Measurements from ENCODE around the gene FBXO5. TPM values are rescaled to one million over a fixed set of nuclear protein-coding genes. Genes with fewer than 3 reads are reported as not detected.

FBXO5 gene
- polyA plus RNA-seq, 1 donor (not counting 4 experiments of a cell fraction or from before 2014, with no cell fraction given) = 9.0 TPM

GRCh38 chr6:152932865-152933264 lies 50.0 kb downstream of the FBXO5 start:
- Histone ChIP-seq H3K9me1 (ENCODE audit: control insufficient read depth, extremely low read depth, insufficient read depth, low read length) (no peaks in the 10 kb centered on the region), H2AFZ (ENCODE audit: control insufficient read depth, low read length) (no peak overlapping the region), H3K27ac (ENCODE audit: control insufficient read depth, insufficient read depth, low read length) (no peak overlapping the region), H3K9me3 (ENCODE audit: control insufficient read depth, low read depth, low read length) (no peaks in the 10 kb centered on the region), H3K36me3 (ENCODE audit: control insufficient read depth in 2 of 2, extremely low read depth in 1 of 2, insufficient read depth in 2 of 2, low read length in 2 of 2) (no peaks in the 10 kb centered on the region), H3K4me3 (ENCODE audit: control insufficient read depth in 2 of 3, extremely low read depth in 1 of 3, insufficient read depth in 2 of 3, low read depth in 1 of 3, low read length in 3 of 3) (no peak overlapping the region), H3K9ac (ENCODE audit: control insufficient read depth, extremely low read depth, insufficient read depth, low read length) (no peak overlapping the region), H3K4me1 (ENCODE audit: control insufficient read depth, extremely low read depth, insufficient read depth, low read length) (no peaks in the 10 kb centered on the region), H3K79me2 (ENCODE audit: control insufficient read depth, insufficient read depth, low read length) (no peaks in the 10 kb centered on the region), H3K4me2 (ENCODE audit: control insufficient read depth, extremely low read depth, insufficient read depth, low read depth, low read length) (no peak overlapping the region), H4K20me1 (ENCODE audit: control insufficient read depth, extremely low read depth, insufficient read depth, low read length) (no peaks in the 10 kb centered on the region), H3K27me3 (ENCODE audit: control insufficient read depth, extremely low read depth, insufficient read depth, low read length) (no peaks in the 10 kb centered on the region)
- DNase-seq (ENCODE audit: low read depth, low spot score) = no peak
- TF ChIP-seq EZH2 (IDR thresholded peaks at IDR 0.05; ENCODE audit: low read length) = no peak
- TF ChIP-seq, protein P1, sequence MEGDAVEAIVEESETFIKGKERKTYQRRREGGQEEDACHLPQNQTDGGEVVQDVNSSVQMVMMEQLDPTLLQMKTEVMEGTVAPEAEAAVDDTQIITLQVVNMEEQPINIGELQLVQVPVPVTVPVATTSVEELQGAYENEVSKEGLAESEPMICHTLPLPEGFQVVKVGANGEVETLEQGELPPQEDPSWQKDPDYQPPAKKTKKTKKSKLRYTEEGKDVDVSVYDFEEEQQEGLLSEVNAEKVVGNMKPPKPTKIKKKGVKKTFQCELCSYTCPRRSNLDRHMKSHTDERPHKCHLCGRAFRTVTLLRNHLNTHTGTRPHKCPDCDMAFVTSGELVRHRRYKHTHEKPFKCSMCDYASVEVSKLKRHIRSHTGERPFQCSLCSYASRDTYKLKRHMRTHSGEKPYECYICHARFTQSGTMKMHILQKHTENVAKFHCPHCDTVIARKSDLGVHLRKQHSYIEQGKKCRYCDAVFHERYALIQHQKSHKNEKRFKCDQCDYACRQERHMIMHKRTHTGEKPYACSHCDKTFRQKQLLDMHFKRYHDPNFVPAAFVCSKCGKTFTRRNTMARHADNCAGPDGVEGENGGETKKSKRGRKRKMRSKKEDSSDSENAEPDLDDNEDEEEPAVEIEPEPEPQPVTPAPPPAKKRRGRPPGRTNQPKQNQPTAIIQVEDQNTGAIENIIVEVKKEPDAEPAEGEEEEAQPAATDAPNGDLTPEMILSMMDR (optimal IDR thresholded peaks at IDR 0.05 in 1 of 3, IDR thresholded peaks at IDR 0.05 in 1 of 3, conservative IDR thresholded peaks at IDR 0.05 in 1 of 3; ENCODE audit: extremely low read depth in 1 of 3, insufficient read depth in 2 of 3, low read length in 3 of 3) = no peak
- FAIRE-seq = no peak
- dilution Hi-C loops (cut with MboI; ENCODE audit: extremely low pct_ligation_motif_present, low sequenced_read_pairs) = no loop called here

DNA sequence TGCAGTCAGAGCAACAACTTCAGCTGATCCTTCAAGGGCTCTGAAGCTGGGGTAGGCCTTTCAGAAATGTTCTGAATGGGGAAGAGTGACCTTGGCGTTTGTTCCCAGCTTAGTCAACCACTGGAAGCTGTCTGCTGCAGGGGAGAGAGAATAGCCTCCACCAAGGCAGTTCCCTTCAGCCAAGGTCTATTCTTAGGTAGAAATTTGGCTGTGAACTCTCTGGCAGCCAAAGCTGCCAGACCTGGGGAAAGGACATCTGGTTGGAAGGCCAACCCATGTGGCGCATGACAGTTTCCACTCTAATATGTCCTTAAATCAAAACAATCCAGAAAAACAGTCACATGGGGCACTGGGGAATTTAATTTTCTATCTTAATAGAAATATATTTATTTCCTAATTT lies 60.1 kb downstream of the FBXO5 start:
- Histone ChIP-seq H3K9me3 (ENCODE audit: control insufficient read depth, low read depth, low read length) (no peaks in the 10 kb centered on the region), H3K36me3 (ENCODE audit: control insufficient read depth in 2 of 2, extremely low read depth in 1 of 2, insufficient read depth in 2 of 2, low read length in 2 of 2) (no peaks in the 10 kb centered on the region), H3K27me3 (ENCODE audit: control insufficient read depth, extremely low read depth, insufficient read depth, low read length) (no peaks in the 10 kb centered on the region), H3K4me2 (ENCODE audit: control insufficient read depth, extremely low read depth, insufficient read depth, low read depth, low read length) (no peak overlapping the region), H4K20me1 (ENCODE audit: control insufficient read depth, extremely low read depth, insufficient read depth, low read length) (no peaks in the 10 kb centered on the region), H3K79me2 (ENCODE audit: control insufficient read depth, insufficient read depth, low read length) (no peaks in the 10 kb centered on the region), H3K27ac (ENCODE audit: control insufficient read depth, insufficient read depth, low read length) (no peak overlapping the region), H2AFZ (ENCODE audit: control insufficient read depth, low read length) (no peak overlapping the region), H3K9me1 (ENCODE audit: control insufficient read depth, extremely low read depth, insufficient read depth, low read length) (no peaks in the 10 kb centered on the region), H3K4me3 (ENCODE audit: control insufficient read depth in 2 of 3, extremely low read depth in 1 of 3, insufficient read depth in 2 of 3, low read depth in 1 of 3, low read length in 3 of 3) (no peak overlapping the region), H3K4me1 (ENCODE audit: control insufficient read depth, extremely low read depth, insufficient read depth, low read length) (no peaks in the 10 kb centered on the region), H3K9ac (ENCODE audit: control insufficient read depth, extremely low read depth, insufficient read depth, low read length) (no peak overlapping the region)
- FAIRE-seq = no peak
- DNase-seq (ENCODE audit: low read depth, low spot score) = no peak
- TF ChIP-seq, protein P1 (optimal IDR thresholded peaks at IDR 0.05 in 1 of 3, IDR thresholded peaks at IDR 0.05 in 1 of 3, conservative IDR thresholded peaks at IDR 0.05 in 1 of 3; ENCODE audit: extremely low read depth in 1 of 3, insufficient read depth in 2 of 3, low read length in 3 of 3) = no peak
- TF ChIP-seq EZH2 (IDR thresholded peaks at IDR 0.05; ENCODE audit: low read length) = no peak
- dilution Hi-C loops (cut with MboI; ENCODE audit: extremely low pct_ligation_motif_present, low sequenced_read_pairs) = no loop called here

Small RNAs within 50 kb of the gene (small RNA-seq; reads per million reads assigned to genes)
- 0 reads per million in 3 experiments for gene AL080276.1 (ENCODE audit: insufficient read length in 3 of 3, low read depth in 3 of 3, low replicate concordance in 1 of 3)

Other genes starting within 250 kb of the FBXO5 start
- not detected in 3 replicates for gene VIP, start 232.2 kb downstream of the FBXO5 start, polyA plus RNA-seq
- 12.4 to 19.0 TPM (median 13.0 TPM) in 3 replicates for gene MTRF1L, start 19.7 kb upstream of the FBXO5 start, polyA plus RNA-seq
- gene RGS17, start 148.2 kb upstream of the FBXO5 start, polyA plus RNA-seq = 0.10 to 0.22 TPM (median 0.14 TPM) in 3 replicates